Measurements from ENCODE around the gene A2M. TPM values are rescaled to one million over a fixed set of nuclear protein-coding genes. Genes with fewer than 3 reads are reported as not detected.
A peak's percentile ranks its signal among the peaks of the same experiment; 100 is the strongest.

The A2M gene
- total and polyA plus RNA-seq, 10 of the 15 experiments (the other 5 are each of a cell fraction or from before 2014, with no cell fraction given): 0.03 to 3.5 (median 0.20) TPM; not detected in 5

GRCh38 chr12:9104767-9105423 is 10.8 kb downstream of the A2M start:
- in situ Hi-C loops (cut with MboI): no loop called here

More at GRCh38 chr12:9104767-9105423, 10.8 kb downstream of the A2M start:
- H3K27ac ChIP-seq (ENCODE audit: control insufficient read depth, insufficient read depth): no peak overlapping the region
- no peak overlapping the region for H3K4me2 ChIP-seq (ENCODE audit: control insufficient read depth, insufficient read depth)
- ChIA-PET POLR2A (no interaction called here), SMC1A (ENCODE audit: uncharacterized antibody, unreplicated experiment) (interaction anchor here (1.2 kb wide), 1 partner anchor 11 kb away, joined by 4 read pairs; the partner anchor contains the start of gene A2M), RAD21 (ENCODE audit: unreplicated experiment) (no interaction called here), CTCF (no interaction called here)
- no peaks in the 10 kb centered on the region for H3K27me3 ChIP-seq (replicated peaks in 1 of 2; ENCODE audit: control insufficient read depth in 2 of 2, insufficient read depth in 2 of 2, low read length in 1 of 2)
- ATAC-seq (no peak), FAIRE-seq (peak; percentile 23), DNase-seq (ENCODE audit: low read depth, low spot score) (no peak)
- no peak overlapping the region for H3K4me3 ChIP-seq
- no peak overlapping the region for H3K9ac ChIP-seq (ENCODE audit: control insufficient read depth, insufficient read depth, low read length)
- no peaks in the 10 kb centered on the region for H3K4me1 ChIP-seq (ENCODE audit: control insufficient read depth, insufficient read depth, low read length)
- TF ChIP-seq RFX5 (IDR thresholded peaks at IDR 0.05; ENCODE audit: low read depth, low read length) (no peak), HSF1 (IDR thresholded peaks at IDR 0.05; ENCODE audit: low read depth, low read length) (no peak), GATAD2B (conservative IDR thresholded peaks at IDR 0.05; ENCODE audit: low read depth) (no peak), BACH1 (IDR thresholded peaks at IDR 0.05; ENCODE audit: borderline replicate concordance) (no peak), TBL1XR1 (IDR thresholded peaks at IDR 0.05; ENCODE audit: low read depth, low read length) (no peak), DPF2 (IDR thresholded peaks at IDR 0.05) (no peak), CREM (IDR thresholded peaks at IDR 0.05; ENCODE audit: low read depth) (no peak), ZNF622 (IDR thresholded peaks at IDR 0.05) (no peak), SMAD1 (IDR thresholded peaks at IDR 0.05; ENCODE audit: low read depth, partially characterized antibody) (no peak), FOS (IDR thresholded peaks at IDR 0.05; ENCODE audit: borderline replicate concordance, extremely low read depth, insufficient read length) (no peak), CHD1 (IDR thresholded peaks at IDR 0.05; ENCODE audit: low read depth, low read length) (no peak)
- no TSS peak for BruUV-seq (replicated peaks)
- H2AFZ ChIP-seq (ENCODE audit: control insufficient read depth, low read depth, low read length): no peak overlapping the region
- no peaks in the 10 kb centered on the region for H3K79me2 ChIP-seq (ENCODE audit: control insufficient read depth, insufficient read depth, low read length)
- no peaks in the 10 kb centered on the region for H3K36me3 ChIP-seq (ENCODE audit: control insufficient read depth in 2 of 2, insufficient read depth in 2 of 2, low read length in 1 of 2)
- no peaks in the 10 kb centered on the region for H3K9me3 ChIP-seq (replicated peaks; ENCODE audit: control insufficient read depth, insufficient read depth, low read length)
- intact Hi-C loops (cut with micrococcal nuclease; ENCODE audit: unreplicated experiment): no loop called here
- H4K20me1 ChIP-seq (ENCODE audit: control insufficient read depth, insufficient read depth): no peaks in the 10 kb centered on the region
